Duodenal mucosa (tissue), 2 donors: ENCODE data around the gene OMA1.
"Not testable (repeated sequence)": the region's sequence is repeated elsewhere in the genome, so short reads cannot be mapped to it uniquely, and the experiment has no call there.

Experiments
- H3K27ac ChIP-seq: one replicate; pipeline ENCODE4 v1.7.0; 2013; ENCODE audit warnings: low read depth, low read length
- H3K27me3 ChIP-seq, 2 donors: one replicate each; pipeline ENCODE4 v1.7.0; 2013; ENCODE audit warnings: low read length in 2 of 2, control low read depth in 1 of 2; ENCODE audit not compliant: insufficient read depth in 2 of 2, control insufficient read depth in 1 of 2
- H3K36me3 ChIP-seq, 2 donors: one replicate each; pipeline ENCODE4 v1.7.0; 2013; ENCODE audit warnings: low read length in 2 of 2, control low read depth in 1 of 2; ENCODE audit not compliant: insufficient read depth in 2 of 2, control insufficient read depth in 1 of 2
- H3K4me1 ChIP-seq, 2 donors: one replicate each; pipeline ENCODE4 v1.7.0; 2013; ENCODE audit warnings: low read length in 2 of 2, control low read depth in 1 of 2; ENCODE audit not compliant: insufficient read depth in 2 of 2, control insufficient read depth in 1 of 2
- H3K4me3 ChIP-seq, 2 donors: one replicate each; pipeline ENCODE4 v1.7.0; 2013; ENCODE audit warnings: low read length in 2 of 2, low read depth in 1 of 2
- H3K9ac ChIP-seq, 2 donors: one replicate each; pipeline ENCODE4 v1.7.0; 2013; ENCODE audit warnings: low read length in 2 of 2, low read depth in 1 of 2
- H3K9me3 ChIP-seq, 2 donors: one replicate each; pipeline ENCODE4 v1.7.0; 2013; ENCODE audit warnings: low read length in 2 of 2, control low read depth in 1 of 2; ENCODE audit not compliant: control insufficient read depth in 1 of 2

OMA1 gene

GRCh38 chr1:58497499-58497898 is 49.0 kb downstream of the OMA1 start:
- Histone ChIP-seq H3K4me3 (no peak overlapping the region), H3K27ac (no peak overlapping the region), H3K36me3 (peaks cover 3 to 4% of the 10 kb centered on the region in 2 donors), H3K9me3 (no peaks in the 10 kb centered on the region), H3K9ac (no peak overlapping the region), H3K27me3 (no peaks in the 10 kb centered on the region), H3K4me1 (no peaks in the 10 kb centered on the region)

GRCh38 chr1:58496042-58496441 is 50.5 kb downstream of the OMA1 start:
- Histone ChIP-seq H3K9ac (no peak overlapping the region), H3K4me3 (no peak overlapping the region), H3K9me3 (no peaks in the 10 kb centered on the region), H3K4me1 (no peaks in the 10 kb centered on the region), H3K27me3 (no peaks in the 10 kb centered on the region), H3K27ac (no peak overlapping the region), H3K36me3 (peaks cover 0 to 3% of the 10 kb centered on the region in 2 donors)

- not testable (repeated sequence) for H3K9me3 ChIP-seq, H3K9ac ChIP-seq, H3K27ac ChIP-seq, H3K4me3 ChIP-seq, H3K36me3 ChIP-seq, H3K27me3 ChIP-seq, H3K4me1 ChIP-seq
Observed at GRCh38 chr1:58488914-58489313, 57.6 kb downstream of the OMA1 start.

- H3K4me3 ChIP-seq: no peak overlapping the region
- no peaks in the 10 kb centered on the region for H3K4me1 ChIP-seq
- no peak overlapping the region for H3K27ac ChIP-seq
- H3K9me3 ChIP-seq: no peaks in the 10 kb centered on the region
- no peak overlapping the region for H3K9ac ChIP-seq
- peaks cover 0 to 8% of the 10 kb centered on the region in 2 donors for H3K36me3 ChIP-seq
- H3K27me3 ChIP-seq: no peaks in the 10 kb centered on the region
Observed at GRCh38 chr1:58487002-58487401, 59.5 kb downstream of the OMA1 start.

GRCh38 chr1:58481962-58482361 is 64.6 kb downstream of the OMA1 start:
- H3K36me3 ChIP-seq: no peaks in the 10 kb centered on the region
- H3K9me3 ChIP-seq: no peaks in the 10 kb centered on the region
- H3K4me3 ChIP-seq: no peak overlapping the region
- H3K27me3 ChIP-seq: no peaks in the 10 kb centered on the region
- no peak overlapping the region for H3K27ac ChIP-seq
- no peak overlapping the region for H3K9ac ChIP-seq
- no peaks in the 10 kb centered on the region for H3K4me1 ChIP-seq

GRCh38 chr1:58480191-58480590 is 66.3 kb downstream of the OMA1 start:
- Histone ChIP-seq H3K36me3 (no peaks in the 10 kb centered on the region), H3K9me3 (no peaks in the 10 kb centered on the region), H3K9ac (no peak overlapping the region), H3K4me3 (no peak overlapping the region), H3K27ac (no peak overlapping the region), H3K27me3 (no peaks in the 10 kb centered on the region), H3K4me1 (no peaks in the 10 kb centered on the region)

- Histone ChIP-seq H3K36me3 (no peaks in the 10 kb centered on the region), H3K4me1 (no peaks in the 10 kb centered on the region), H3K4me3 (no peak overlapping the region), H3K9me3 (no peaks in the 10 kb centered on the region), H3K27ac (no peak overlapping the region), H3K27me3 (no peaks in the 10 kb centered on the region), H3K9ac (no peak overlapping the region)
Observed at GRCh38 chr1:58477390-58477789, 69.1 kb downstream of the OMA1 start.

- no peaks in the 10 kb centered on the region for H3K9me3 ChIP-seq
- H3K4me1 ChIP-seq: no peaks in the 10 kb centered on the region
- no peaks in the 10 kb centered on the region for H3K27me3 ChIP-seq
- H3K36me3 ChIP-seq: no peaks in the 10 kb centered on the region
- no peak overlapping the region for H3K4me3 ChIP-seq
- H3K27ac ChIP-seq: no peak overlapping the region
- no peak overlapping the region for H3K9ac ChIP-seq
Observed at GRCh38 chr1:58476179-58476578, 70.3 kb downstream of the OMA1 start.

GRCh38 chr1:58469476-58469875 is 77.0 kb downstream of the OMA1 start:
- no peaks in the 10 kb centered on the region for H3K9me3 ChIP-seq
- H3K27me3 ChIP-seq: no peaks in the 10 kb centered on the region
- no peak overlapping the region for H3K9ac ChIP-seq
- no peak overlapping the region for H3K27ac ChIP-seq
- peaks cover 3 to 4% of the 10 kb centered on the region in 2 donors for H3K36me3 ChIP-seq
- H3K4me3 ChIP-seq: no peak overlapping the region
- H3K4me1 ChIP-seq: no peaks in the 10 kb centered on the region

GRCh38 chr1:58469016-58469415 is 77.5 kb downstream of the OMA1 start:
- H3K4me3 ChIP-seq: no peak overlapping the region
- no peak overlapping the region for H3K9ac ChIP-seq
- H3K27ac ChIP-seq: no peak overlapping the region

GRCh38 chr1:58468612-58469011 is 77.9 kb downstream of the OMA1 start:
- Histone ChIP-seq H3K36me3 (peaks cover 3 to 4% of the 10 kb centered on the region in 2 donors), H3K9me3 (no peaks in the 10 kb centered on the region), H3K27ac (no peak overlapping the region), H3K27me3 (no peaks in the 10 kb centered on the region), H3K9ac (no peak overlapping the region), H3K4me1 (no peaks in the 10 kb centered on the region), H3K4me3 (no peak overlapping the region)

More at GRCh38 chr1:58469016-58469415, 77.5 kb downstream of the OMA1 start:
- Histone ChIP-seq H3K4me1 (no peaks in the 10 kb centered on the region), H3K36me3 (peaks cover 3 to 4% of the 10 kb centered on the region in 2 donors), H3K9me3 (no peaks in the 10 kb centered on the region), H3K27me3 (no peaks in the 10 kb centered on the region)
